HG02678 (cell line): ENCODE measurements around the gene ESRRA.

Experiments used
- ATAC-seq: cut with Tn5 transposase; IDR thresholded peaks from one replicate; pipeline ENCODE4 v1.9.1; 2021; ENCODE audit warnings: mild to moderate bottlenecking, moderate library complexity; ENCODE audit not compliant: unreplicated experiment

Gene ESRRA

GRCh38 chr11:64269540-64270220 lies 35.6 kb upstream of the ESRRA start:
- peak; percentile 73 for ATAC-seq

GRCh38 chr11:64275031-64275800 lies 30.1 kb upstream of the ESRRA start:
- ATAC-seq = no peak

- no peak for ATAC-seq
Observed at GRCh38 chr11:64275841-64276240, 29.5 kb upstream of the ESRRA start.

- ATAC-seq = no peak
Observed at GRCh38 chr11:64276653-64277431, 28.5 kb upstream of the ESRRA start.

DNA sequence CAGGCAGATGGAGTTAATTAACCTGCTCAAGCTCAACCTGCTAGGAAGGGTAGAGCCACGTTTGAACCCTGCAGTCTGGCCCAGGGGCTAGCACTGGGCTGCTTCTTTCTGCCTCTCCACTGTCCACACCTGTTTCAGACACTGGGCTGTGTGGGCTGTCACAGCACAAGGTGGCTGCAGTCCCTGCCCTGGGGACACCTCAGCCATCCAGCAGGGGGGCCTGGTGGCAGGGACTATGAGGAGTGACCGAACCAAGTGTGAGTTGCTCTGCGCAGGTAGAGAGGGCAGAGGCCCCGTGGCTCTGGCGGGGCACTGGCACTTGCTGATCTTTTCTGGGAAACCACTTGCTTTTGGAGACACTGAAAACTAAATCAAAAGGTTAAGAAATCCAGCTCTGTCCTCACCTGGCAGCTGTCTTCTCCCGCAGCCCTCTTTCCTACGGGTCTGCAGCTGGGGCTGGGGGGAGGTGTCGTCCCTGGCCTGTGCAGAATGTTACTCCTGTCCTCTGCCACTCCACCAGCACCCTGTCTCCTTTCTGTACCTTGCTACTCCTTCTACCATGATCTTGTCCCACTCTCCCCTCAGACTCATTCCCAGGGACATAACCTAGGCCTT lies 26.6 kb upstream of the ESRRA start:
- no peak for ATAC-seq

GRCh38 chr11:64281957-64282770 lies 23.2 kb upstream of the ESRRA start:
- ATAC-seq = no peak

DNA sequence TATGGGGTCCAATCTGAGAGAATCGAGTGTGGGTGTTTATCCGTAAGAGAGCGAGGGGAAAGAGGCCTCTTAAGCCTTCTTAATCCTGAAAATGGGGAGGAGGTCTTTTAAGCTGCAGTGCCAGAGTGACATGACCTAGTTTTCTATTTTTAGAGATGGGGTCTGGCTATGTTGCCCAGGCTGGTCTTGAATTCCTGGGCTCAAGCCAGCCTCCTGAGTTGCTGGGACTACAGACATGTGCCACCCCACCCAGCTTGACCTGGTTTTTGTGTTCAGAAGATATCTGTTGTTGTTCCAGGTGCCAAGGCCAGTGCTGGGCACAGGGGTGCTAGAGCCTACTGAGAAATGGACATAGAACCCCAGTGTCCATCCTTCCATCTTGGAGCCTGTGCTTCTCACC lies 22.2 kb upstream of the ESRRA start:
- no peak for ATAC-seq

DNA sequence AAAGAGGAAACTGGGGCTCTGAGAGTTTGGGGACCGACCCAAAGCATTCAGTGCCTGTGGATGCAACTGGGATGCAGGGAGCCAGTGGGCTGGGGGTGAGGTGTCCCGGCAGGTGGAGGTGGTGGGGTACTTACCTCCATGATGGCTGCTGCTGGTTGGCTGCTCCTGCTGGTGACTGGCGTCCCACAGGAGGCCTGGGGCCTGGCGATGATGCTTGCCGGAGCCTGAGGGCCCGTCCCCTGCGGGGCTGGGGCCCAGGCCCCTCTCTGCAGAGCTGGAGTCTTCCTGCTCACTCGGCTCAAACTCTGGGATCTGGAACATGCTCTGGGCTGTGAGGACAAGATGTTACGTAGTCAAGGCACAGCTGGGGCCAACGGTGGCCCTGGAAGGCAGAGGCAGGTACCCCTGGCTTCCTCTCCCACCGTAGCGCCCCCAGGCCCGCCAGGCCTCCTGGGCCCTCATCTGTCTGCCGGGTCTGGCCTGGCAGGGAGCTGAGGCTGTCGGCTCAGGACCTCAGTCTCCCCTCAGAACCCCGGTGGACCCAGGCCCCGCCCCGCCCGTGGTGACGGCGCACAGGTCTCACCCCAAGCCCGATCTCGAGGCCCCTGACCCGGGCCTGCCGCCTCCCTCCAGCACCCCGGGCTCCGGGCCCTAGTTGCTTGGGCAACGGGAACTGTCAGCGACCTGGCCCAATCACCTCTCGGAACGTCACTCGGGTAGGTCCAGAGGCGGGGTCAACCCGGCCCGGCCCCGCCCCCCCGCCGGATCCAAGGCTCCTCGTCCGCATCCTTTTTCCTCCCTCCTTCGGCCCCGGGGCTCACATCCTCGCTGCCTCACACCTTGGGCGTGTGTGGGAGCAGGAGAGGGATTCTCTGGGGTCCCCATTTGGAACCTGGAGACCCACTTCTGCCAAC lies 21.0 kb upstream of the ESRRA start, which contains the start of gene BAD:
Gene BAD (minus strand): TSS at position 618 of the 914 bp plus-strand sequence. CDS start 297 bp downstream, at position 321.
- peak; percentile 69 for ATAC-seq

GRCh38 chr11:64284962-64285884 lies 20.1 kb upstream of the ESRRA start, which contains the start of gene GPR137:
GPR137 (plus strand) TSS chr11:64285848; CDS start chr11:64286525, 677 bp downstream.
- ATAC-seq = peak; percentile 64

- ATAC-seq = no peak
Observed at GRCh38 chr11:64285885-64286800, 19.2 kb upstream of the ESRRA start.

GRCh38 chr11:64286801-64287159 lies 18.5 kb upstream of the ESRRA start:
- ATAC-seq = no peak

DNA sequence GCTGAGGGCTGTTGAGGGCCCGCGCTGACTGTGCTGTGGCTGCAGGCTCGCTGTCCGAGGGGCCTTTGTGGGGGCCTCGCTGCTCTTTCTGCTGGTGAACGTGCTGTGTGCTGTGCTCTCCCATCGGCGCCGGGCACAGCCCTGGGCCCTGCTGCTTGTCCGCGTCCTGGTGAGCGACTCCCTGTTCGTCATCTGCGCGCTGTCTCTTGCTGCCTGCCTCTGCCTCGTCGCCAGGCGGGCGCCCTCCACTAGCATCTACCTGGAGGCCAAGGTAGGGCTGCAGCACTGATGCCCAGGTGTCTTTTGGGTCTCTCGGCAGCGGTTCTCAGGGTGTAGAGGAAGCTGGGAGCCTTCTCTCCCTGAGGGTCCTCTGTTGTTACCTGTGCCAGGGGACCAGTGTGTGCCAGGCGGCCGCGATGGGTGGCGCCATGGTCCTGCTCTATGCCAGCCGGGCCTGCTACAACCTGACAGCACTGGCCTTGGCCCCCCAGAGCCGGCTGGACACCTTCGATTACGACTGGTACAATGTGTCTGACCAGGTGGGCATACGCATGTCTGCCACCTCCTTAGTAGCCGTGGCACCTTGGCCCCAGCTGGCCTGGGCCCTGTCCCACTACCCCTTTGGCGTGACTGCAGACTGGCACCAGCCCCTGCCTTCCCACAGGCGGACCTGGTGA lies 17.5 kb upstream of the ESRRA start:
- no peak for ATAC-seq

GRCh38 chr11:64288353-64288750 lies 17.0 kb upstream of the ESRRA start:
- ATAC-seq = no peak

DNA sequence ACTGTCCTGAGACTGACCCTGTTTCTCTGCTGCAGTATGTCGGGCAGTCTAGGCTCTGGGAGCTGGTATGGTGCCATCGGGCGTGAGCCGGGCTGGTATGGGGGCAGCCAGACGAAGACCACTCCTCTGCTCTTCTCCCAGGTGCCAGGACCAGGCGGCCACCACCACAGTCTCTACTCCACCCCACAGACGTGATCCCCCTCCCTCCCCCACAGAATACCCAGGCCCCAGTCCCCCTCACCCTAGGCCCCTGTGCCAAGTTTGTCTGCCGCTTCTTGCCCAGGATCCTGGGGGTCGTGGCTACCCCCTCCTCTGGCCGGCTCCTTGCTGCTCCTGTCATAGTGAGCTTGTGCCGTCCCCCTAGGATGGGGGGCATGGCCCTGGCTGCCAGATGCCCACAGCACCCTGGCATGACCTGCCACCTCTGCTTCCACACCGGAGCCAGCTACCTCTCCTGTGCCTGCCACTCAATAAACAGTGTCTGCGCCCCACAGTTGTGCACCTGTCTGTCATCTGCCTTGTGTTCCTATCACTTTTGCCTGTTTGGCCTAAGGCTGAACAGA lies 16.2 kb upstream of the ESRRA start:
- ATAC-seq = no peak

DNA sequence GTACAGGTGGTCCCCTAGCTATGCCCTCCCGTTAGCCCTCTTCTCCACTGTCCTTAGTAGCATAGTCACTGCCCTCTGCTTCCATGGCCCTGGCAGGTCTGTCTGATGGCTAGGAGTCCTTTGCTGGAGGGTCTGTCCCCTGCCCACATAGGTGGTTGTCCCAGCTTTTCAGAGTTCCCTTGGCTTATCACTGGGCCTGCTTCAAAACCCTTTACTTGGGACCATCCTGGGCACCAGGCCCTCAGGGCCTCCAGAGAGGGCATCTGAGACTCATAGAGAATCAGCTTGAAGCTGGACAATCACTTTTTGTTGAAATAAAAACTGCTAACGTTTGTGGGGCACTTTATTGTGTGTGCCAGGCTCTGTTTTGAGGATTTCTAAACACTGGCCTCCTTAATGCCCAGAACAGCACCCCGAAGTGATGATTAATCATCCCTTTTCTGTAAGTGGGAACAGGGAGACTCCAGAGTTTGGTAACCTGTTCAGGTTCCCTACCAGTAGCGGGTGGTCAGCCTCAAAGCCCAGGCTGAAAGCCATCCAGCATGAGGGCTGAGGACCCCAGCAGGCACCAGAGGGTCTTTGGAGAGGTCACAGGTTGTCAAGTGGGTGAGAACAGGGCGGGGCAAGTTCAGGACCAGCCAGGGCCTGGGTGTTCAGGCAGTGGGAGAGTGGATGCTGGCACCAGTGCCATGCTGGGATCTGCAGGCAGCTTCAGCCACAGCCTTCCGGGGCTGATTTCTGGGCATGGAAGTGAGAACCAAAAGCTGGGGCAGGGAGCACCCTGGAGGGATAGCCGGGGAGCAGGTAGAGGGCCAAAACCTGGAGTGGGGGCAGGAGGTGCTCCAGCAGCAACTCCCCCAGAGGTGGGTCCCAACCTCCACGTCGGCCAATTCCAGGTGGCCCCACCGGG lies 14.7 kb upstream of the ESRRA start:
- ATAC-seq = no peak
